ENCODE measurements around the gene TNFRSF1B. TPM values are rescaled to one million over a fixed set of nuclear protein-coding genes. Genes with fewer than 3 reads are reported as not detected.

TNFRSF1B gene
- total and polyA plus RNA-seq, 9 of the 15 experiments (the other 6 are each of a cell fraction or from before 2014, with no cell fraction given): 8.8 to 91.3 (median 36.0) TPM

DNA sequence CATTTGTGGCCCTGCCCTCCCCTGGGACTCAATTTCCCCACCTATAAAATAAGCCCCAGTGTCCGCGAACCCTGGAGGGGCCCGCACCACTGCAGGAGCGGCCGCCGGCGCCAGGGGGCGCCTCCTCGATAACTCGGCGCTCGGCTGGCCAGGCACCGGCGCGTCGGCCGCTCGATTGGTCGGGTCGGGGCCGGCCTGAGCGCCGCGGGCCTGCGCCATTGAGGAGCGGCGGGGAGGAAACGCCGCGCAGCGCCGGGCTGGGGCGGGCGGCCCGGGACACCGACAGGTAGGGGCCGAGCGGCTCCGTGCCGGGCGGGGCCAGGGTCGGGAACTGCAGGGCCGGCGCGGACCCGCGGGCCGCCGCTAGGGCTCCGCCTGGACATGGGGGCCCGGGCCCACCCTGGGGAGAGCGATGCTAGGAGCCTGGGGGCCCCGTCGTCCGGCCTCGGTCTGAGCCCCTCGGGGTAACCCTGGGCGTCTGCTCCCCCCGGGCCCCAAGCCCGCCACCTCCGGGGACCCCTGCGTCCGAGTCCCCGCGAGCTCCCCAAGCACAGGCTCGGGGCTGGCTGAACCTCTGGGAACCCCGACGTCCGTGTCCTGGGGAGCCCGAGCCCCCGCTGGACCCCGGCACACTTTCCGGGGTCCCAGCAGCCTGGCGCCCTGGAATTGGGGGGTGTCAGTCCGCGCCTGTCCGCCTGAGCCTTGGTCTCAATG, 63.2 kb downstream of the TNFRSF1B start, which contains the start of gene VPS13D (continued):
- TF ChIP-seq PRDM10 (IDR thresholded peaks at IDR 0.05; ENCODE audit: partially characterized antibody) (no peak), HDAC1 (IDR thresholded peaks at IDR 0.05) (no peak), NONO (IDR thresholded peaks at IDR 0.05; ENCODE audit: low read depth in 2 of 2, low read length in 1 of 2) (peak in 1 of 2 experiments; percentile 95; a peak in 2 of 4 replicates), SNAPC5 (CRISPR knock-in tag; IDR thresholded peaks at IDR 0.05) (no peak), JUNB (CRISPR knock-in tag; conservative IDR thresholded peaks at IDR 0.05) (no peak), GABPA (tag; conservative IDR thresholded peaks at IDR 0.05; ENCODE audit: low read depth) (no peak), ZNF134 (CRISPR knock-in tag; conservative IDR thresholded peaks at IDR 0.05) (no peak), RBM39 (optimal IDR thresholded peaks at IDR 0.05; ENCODE audit: low read depth, low read length) (no peak), CEBPB (tag; IDR thresholded peaks at IDR 0.05) (no peak), ETV5 (CRISPR knock-in tag; IDR thresholded peaks at IDR 0.05; ENCODE audit: low read depth) (no peak; the same call in 1 of the 2 replicates), PML (IDR thresholded peaks at IDR 0.05; ENCODE audit: low read length) (no peak), NRF1 (conservative IDR thresholded peaks at IDR 0.05 in 1 of 2, IDR thresholded peaks at IDR 0.05 in 1 of 2) (peak in 1 of 2 experiments; percentile 79; a peak in 2 of 4 replicates), EHMT2 (IDR thresholded peaks at IDR 0.05) (no peak), ZNF140 (CRISPR knock-in tag; IDR thresholded peaks at IDR 0.05) (no peak), NFE2L1 (tag; IDR thresholded peaks at IDR 0.05; ENCODE audit: borderline replicate concordance, low read depth) (no peak), HEY1 (CRISPR knock-in tag; IDR thresholded peaks at IDR 0.05; ENCODE audit: borderline replicate concordance) (no peak), NCOA2 (IDR thresholded peaks at IDR 0.05; ENCODE audit: partially characterized antibody in 2 of 2) (no peak)
- TF ChIP-seq, protein P1, sequence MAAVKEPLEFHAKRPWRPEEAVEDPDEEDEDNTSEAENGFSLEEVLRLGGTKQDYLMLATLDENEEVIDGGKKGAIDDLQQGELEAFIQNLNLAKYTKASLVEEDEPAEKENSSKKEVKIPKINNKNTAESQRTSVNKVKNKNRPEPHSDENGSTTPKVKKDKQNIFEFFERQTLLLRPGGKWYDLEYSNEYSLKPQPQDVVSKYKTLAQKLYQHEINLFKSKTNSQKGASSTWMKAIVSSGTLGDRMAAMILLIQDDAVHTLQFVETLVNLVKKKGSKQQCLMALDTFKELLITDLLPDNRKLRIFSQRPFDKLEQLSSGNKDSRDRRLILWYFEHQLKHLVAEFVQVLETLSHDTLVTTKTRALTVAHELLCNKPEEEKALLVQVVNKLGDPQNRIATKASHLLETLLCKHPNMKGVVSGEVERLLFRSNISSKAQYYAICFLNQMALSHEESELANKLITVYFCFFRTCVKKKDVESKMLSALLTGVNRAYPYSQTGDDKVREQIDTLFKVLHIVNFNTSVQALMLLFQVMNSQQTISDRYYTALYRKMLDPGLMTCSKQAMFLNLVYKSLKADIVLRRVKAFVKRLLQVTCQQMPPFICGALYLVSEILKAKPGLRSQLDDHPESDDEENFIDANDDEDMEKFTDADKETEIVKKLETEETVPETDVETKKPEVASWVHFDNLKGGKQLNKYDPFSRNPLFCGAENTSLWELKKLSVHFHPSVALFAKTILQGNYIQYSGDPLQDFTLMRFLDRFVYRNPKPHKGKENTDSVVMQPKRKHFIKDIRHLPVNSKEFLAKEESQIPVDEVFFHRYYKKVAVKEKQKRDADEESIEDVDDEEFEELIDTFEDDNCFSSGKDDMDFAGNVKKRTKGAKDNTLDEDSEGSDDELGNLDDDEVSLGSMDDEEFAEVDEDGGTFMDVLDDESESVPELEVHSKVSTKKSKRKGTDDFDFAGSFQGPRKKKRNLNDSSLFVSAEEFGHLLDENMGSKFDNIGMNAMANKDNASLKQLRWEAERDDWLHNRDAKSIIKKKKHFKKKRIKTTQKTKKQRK (IDR thresholded peaks at IDR 0.05; ENCODE audit: borderline replicate concordance, low read depth, low read length): 0 out of 2 replicates have a peak, but pooled peaks have one; percentile 41
- TF ChIP-seq, protein P2, sequence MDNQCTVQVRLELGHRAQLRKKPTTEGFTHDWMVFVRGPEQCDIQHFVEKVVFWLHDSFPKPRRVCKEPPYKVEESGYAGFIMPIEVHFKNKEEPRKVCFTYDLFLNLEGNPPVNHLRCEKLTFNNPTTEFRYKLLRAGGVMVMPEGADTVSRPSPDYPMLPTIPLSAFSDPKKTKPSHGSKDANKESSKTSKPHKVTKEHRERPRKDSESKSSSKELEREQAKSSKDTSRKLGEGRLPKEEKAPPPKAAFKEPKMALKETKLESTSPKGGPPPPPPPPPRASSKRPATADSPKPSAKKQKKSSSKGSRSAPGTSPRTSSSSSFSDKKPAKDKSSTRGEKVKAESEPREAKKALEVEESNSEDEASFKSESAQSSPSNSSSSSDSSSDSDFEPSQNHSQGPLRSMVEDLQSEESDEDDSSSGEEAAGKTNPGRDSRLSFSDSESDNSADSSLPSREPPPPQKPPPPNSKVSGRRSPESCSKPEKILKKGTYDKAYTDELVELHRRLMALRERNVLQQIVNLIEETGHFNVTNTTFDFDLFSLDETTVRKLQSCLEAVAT (IDR thresholded peaks at IDR 0.05): peak in 1 of 2 experiments; percentile 100; a peak in 2 of 4 replicates
